ENCODE measurements around the gene ACTN1. TPM values are rescaled to one million over a fixed set of nuclear protein-coding genes. Genes with fewer than 3 reads are reported as not detected.

The ACTN1 gene
- total RNA-seq, 1 donor from 2014 or later: 70.7 TPM

DNA sequence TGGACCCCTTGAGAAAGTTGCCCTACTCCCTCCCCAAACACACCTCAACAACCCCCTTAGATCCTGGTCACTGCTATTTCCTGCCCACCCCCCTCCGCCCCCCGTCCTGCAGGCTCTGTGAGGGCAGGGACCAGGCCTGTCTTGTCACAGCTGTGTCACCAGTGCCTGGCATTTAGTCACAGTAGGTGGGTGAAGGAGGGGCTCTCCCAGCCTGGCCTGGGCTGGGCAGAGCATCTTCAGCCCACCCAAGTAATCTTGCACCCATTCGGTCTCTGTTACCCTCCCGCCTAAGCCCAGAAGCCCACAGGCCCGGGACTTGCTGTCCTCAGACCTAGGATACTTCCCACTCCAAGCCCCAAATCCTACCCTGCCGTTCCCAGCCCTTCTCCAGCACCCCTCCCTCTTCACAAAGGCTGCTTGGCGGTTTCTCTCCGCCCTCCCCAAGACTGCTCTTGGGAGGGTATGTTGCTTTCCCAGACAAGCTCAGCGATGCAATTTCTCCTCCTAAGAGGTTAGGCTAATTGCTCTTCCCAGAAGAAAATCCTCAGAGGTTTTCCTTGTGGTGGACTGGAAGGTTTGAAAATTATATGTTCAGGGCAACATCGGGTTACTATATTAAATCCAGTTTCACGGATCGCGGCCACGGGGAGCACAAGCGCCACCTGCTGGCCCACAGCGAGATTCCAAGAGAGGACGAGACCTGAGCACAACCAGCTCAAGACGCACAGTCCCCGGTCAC is 135.5 kb downstream of the ACTN1 start:
- no peaks in the 10 kb centered on the region for H3K9me3 ChIP-seq (ENCODE audit: low read depth)
- H4K20me1 ChIP-seq (ENCODE audit: low read depth): no peaks in the 10 kb centered on the region
- no peaks in the 10 kb centered on the region for H3K79me2 ChIP-seq (ENCODE audit: low read depth)
- no peaks in the 10 kb centered on the region for H3K27me3 ChIP-seq
- H3K4me3 ChIP-seq: peak overlapping the region; percentile 52
- Mint-ChIP-seq H3K36me3 (peaks cover 8% of the 10 kb centered on the region), H3K9me3 (peaks cover 13% of the 10 kb centered on the region), H3K27ac (peak overlapping the region; percentile 99), H3K27me3 (ENCODE audit: insufficient read depth, low read depth) (peaks cover 6% of the 10 kb centered on the region), H3K4me3 (peak overlapping the region; percentile 85), H3K4me1 (peaks cover 17% of the 10 kb centered on the region)
- H3K4me2 ChIP-seq: peak overlapping the region; percentile 80
- DNase-seq (ENCODE audit: low spot score): peak; percentile 77
- H3K9ac ChIP-seq: no peak overlapping the region
- no peaks in the 10 kb centered on the region for H3K36me3 ChIP-seq
- H3K27ac ChIP-seq: no peak overlapping the region
- no peaks in the 10 kb centered on the region for H3K4me1 ChIP-seq
- peak overlapping the region; percentile 98 for H2AFZ ChIP-seq (replicated peaks)
- TF ChIP-seq, protein P1, sequence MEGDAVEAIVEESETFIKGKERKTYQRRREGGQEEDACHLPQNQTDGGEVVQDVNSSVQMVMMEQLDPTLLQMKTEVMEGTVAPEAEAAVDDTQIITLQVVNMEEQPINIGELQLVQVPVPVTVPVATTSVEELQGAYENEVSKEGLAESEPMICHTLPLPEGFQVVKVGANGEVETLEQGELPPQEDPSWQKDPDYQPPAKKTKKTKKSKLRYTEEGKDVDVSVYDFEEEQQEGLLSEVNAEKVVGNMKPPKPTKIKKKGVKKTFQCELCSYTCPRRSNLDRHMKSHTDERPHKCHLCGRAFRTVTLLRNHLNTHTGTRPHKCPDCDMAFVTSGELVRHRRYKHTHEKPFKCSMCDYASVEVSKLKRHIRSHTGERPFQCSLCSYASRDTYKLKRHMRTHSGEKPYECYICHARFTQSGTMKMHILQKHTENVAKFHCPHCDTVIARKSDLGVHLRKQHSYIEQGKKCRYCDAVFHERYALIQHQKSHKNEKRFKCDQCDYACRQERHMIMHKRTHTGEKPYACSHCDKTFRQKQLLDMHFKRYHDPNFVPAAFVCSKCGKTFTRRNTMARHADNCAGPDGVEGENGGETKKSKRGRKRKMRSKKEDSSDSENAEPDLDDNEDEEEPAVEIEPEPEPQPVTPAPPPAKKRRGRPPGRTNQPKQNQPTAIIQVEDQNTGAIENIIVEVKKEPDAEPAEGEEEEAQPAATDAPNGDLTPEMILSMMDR (IDR thresholded peaks at IDR 0.05): peak; percentile 96
- no peak for TF ChIP-seq EZH2phosphoT487 (IDR thresholded peaks at IDR 0.05)
- no peaks in the 10 kb centered on the region for H3F3A ChIP-seq (ENCODE audit: low read depth)

DNA sequence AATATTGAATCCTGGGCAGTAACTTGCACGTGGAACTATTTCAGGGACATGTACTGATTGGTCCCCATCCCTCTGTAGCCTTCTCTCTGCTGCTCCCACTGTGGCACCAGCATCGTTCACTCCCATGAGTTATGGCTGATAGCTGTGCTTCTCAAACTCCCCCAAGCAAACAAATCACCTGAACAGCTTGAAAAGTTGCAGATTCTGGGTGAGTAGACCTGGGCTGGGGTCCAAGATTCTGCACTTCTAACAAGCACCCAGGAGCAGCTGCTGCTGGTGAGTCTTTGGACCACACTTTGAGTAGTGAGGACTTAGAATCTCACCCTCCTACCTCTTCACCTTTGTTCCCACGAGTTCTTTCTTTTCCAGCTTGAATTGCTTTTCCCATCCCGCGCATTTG is 136.8 kb downstream of the ACTN1 start:
- no peak for DNase-seq (ENCODE audit: low spot score)
- Histone ChIP-seq H3F3A (ENCODE audit: low read depth) (no peaks in the 10 kb centered on the region), H3K9me3 (ENCODE audit: low read depth) (no peaks in the 10 kb centered on the region), H3K4me3 (no peak overlapping the region), H3K4me2 (no peak overlapping the region), H3K79me2 (ENCODE audit: low read depth) (no peaks in the 10 kb centered on the region), H2AFZ (replicated peaks) (no peak overlapping the region), H3K27me3 (no peaks in the 10 kb centered on the region), H3K9ac (no peak overlapping the region), H3K27ac (no peak overlapping the region), H3K4me1 (no peaks in the 10 kb centered on the region), H4K20me1 (ENCODE audit: low read depth) (no peaks in the 10 kb centered on the region), H3K36me3 (no peaks in the 10 kb centered on the region)
- Mint-ChIP-seq H3K27me3 (ENCODE audit: insufficient read depth, low read depth) (peaks cover 6% of the 10 kb centered on the region), H3K9me3 (peaks cover 13% of the 10 kb centered on the region), H3K36me3 (peaks cover 8% of the 10 kb centered on the region), H3K4me3 (no peak overlapping the region), H3K4me1 (peaks cover 17% of the 10 kb centered on the region), H3K27ac (no peak overlapping the region)
- TF ChIP-seq, protein P1 (IDR thresholded peaks at IDR 0.05): no peak
- no peak for TF ChIP-seq EZH2phosphoT487 (IDR thresholded peaks at IDR 0.05)
- TF ChIP-seq EZH2 (IDR thresholded peaks at IDR 0.05): no peak

DNA sequence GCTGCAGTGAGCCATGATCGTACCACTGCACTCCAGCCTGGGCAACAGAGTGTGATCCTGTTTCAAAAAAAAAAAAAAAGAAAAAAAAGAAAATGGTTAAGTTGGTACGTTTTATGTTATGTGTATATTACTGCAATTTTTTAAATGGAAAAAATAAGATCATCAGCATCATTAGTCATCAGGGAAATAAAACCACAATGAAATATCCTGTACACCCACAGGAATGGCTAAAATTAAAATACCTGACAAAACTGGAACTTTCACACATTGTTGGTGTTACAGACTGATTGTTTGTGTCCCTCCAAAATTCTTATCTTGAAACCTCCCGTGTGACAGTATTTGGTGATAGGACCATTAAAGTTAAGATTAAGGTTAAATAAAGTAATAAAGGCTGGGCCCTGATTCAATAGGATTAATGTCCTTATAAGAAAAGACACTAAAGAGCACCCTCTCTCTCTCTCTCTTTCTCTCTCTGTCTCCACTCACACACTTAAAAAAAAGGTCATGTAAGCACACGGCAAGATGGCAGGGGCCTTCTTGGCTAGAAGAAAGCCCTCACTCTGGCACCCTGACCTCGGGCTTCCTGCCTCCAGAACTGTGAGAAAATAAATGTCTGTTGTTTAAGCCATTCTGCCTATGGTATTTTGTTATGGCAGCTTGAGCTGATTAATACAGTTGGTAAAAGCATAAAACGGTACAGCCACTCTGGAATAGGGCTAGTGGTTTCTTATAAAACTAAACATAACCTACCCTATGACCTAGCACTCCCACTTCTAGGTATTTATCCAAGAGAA is 137.9 kb downstream of the ACTN1 start:
- H3K27me3 ChIP-seq: no peaks in the 10 kb centered on the region
- H3K9ac ChIP-seq: no peak overlapping the region
- H3K4me1 ChIP-seq: no peaks in the 10 kb centered on the region
- TF ChIP-seq EZH2 (IDR thresholded peaks at IDR 0.05) (no peak), EZH2phosphoT487 (IDR thresholded peaks at IDR 0.05) (no peak)
- TF ChIP-seq, protein P1 (IDR thresholded peaks at IDR 0.05): no peak
- H3K9me3 ChIP-seq (ENCODE audit: low read depth): no peaks in the 10 kb centered on the region
- H3K27ac ChIP-seq: no peak overlapping the region
- no peak overlapping the region for H3K4me3 ChIP-seq
- peaks cover 15% of the 10 kb centered on the region for H3K36me3 Mint-ChIP-seq
- no peaks in the 10 kb centered on the region for H4K20me1 ChIP-seq (ENCODE audit: low read depth)
- no peaks in the 10 kb centered on the region for H3F3A ChIP-seq (ENCODE audit: low read depth)
- no peaks in the 10 kb centered on the region for H3K36me3 ChIP-seq
- H2AFZ ChIP-seq (replicated peaks): no peak overlapping the region
- peaks cover 17% of the 10 kb centered on the region for H3K4me1 Mint-ChIP-seq
- H3K27ac Mint-ChIP-seq: no peak overlapping the region
- H3K27me3 Mint-ChIP-seq (ENCODE audit: insufficient read depth, low read depth): peaks cover 6% of the 10 kb centered on the region
- no peak overlapping the region for H3K4me2 ChIP-seq
- DNase-seq (ENCODE audit: low spot score): no peak
- H3K4me3 Mint-ChIP-seq: no peak overlapping the region
- peaks cover 23% of the 10 kb centered on the region for H3K9me3 Mint-ChIP-seq
- no peaks in the 10 kb centered on the region for H3K79me2 ChIP-seq (ENCODE audit: low read depth)
